NCI-H1092 treated with DMSO at 0.1 percent for 48 hours (cell line): Measurements from ENCODE around the gene JADE3.

ENCODE experiments used
- DNase-seq: peaks from one replicate; lab custom pipeline; 2025; lab: John Stamatoyannopoulos, UW

Gene JADE3

DNA sequence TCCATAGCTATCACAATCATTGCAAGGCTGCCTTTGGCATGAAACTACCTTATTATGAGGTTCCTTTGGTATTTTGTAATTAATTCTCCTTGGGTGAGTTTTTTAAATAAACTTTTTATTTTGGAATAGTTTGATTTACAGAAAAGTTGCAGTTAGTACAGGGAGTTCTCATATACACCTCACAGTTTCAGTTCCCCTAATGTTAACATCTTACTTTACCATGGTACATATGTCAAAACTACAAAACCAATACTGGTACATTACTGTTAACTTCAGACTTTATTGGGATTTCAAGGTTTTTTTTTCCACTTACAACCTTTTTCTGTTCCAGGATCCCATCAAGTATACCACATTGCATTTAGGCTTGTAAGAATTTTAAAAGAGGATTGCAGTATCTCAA lies 114.0 kb downstream of the JADE3 start:
- DNase-seq, result no peak

DNA sequence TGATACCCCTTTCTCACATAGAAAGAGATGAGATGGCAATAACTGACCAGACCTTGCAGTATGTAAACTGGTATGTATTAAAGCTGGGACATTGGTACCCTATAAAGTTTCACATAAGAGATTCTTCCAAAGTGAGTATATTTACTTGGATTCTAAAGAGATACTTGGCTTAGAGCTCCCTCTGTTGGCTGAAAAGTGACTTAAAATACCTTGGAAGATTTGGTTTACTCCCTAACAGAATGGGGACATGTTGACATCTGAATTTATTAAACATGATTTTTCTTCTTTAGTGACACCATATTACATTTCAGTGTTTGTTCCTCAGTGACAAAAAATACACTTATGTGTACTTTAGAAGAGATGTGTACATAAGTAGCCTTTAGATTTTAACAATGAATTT lies 118.1 kb downstream of the JADE3 start:
- peak; percentile 57 for DNase-seq

DNA sequence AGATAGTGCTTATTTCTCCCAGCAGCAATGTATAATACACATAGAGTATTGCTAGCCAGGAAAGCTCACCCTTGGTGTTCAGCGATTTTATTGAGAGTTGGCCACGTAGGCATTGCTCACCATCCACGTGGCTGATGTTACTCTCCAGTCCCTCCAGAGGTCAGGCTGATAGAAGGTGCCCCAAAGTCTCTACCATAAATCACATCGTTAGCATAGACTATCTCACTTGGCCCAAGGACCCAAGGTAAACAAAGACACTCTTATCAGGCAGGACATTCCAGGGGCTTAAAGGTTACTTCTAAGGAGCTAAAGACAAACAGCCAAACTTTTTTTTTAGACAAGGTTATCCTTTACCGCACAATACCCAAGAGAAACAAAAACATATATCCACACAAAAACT lies 135.8 kb downstream of the JADE3 start:
- DNase-seq, result no peak

DNA sequence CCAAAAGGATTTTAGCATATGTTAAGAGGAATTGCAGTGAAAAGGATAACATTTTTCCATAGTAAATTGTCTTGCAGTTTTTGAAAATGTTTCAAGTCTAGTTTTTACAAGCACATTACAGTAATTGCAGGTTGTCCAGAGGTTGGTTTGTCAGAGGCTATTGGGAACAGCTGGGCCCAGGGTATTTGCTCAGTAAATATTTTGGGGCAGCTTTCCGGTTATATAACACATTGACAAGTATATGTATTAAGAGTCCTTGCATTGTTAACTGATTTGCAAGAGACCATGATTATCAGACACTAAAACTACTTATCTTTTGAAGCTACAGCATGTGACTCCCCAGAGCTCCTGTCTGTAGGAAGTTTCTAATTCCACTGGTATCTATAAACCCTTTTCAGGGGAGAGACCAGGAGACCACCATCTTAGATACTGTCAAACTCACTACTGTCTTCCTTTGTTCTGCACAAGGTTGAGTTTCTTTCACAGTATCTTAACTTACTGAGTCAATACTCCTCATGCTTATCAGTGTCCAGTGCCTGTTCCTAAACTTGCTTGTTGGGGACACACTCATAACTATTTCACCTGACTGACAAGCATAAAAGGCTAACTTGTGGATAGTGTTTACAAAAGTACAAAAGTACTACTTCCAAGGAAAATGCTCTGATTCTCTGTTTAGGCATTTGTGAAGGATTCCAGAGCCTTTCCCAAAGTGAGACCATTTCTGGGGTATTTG lies 147.1 kb downstream of the JADE3 start:
- no peak for DNase-seq

DNA sequence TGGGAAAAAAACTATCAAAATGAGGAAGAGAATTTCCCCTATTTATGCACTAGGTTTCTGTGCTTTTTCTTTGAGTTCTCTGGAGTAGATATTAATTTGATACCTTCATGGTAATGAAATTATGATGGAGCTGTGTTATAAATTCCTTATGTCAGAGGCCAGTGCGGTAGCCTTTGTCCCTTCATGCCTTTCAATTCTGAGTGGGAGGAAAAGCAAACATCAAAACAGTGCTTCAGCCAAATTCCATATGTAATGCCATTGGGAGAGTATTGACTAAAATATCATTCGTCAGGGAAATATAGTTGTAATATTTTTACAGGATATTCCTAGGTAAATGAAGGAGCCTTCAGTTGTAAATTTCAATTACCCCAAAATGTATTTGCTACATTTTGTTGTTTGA lies 148.5 kb downstream of the JADE3 start:
- no peak for DNase-seq

DNA sequence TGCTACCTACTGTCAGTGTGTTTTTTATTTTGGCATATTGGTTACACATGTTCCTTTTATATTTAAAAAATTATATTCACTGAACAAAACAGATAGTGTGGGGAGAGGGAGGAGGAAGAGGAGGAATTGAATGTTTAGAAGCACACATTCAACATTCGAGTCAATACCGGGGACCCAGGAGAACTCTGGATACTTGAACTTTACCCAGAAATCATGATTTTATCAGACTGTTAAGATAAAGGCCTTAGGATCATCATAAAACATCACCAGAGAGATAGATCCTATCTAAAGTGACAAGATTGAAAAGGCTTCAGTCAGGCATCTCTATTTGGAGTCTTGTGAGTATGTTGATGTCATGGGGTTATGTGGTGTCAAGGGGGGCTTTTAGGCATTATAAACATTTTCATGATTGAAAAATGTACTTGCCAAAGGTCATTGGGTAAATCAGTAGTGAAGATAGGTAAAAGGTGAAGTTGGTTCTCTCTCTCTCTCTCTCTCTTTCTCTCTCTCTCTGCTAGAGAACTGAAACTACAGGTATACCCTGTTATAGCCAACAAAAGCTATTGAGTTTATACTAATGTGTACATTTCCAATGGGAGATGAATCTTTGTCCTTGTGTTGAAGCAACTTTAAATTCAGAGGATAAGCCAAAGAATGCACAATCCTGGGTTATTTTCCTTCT lies 149.2 kb downstream of the JADE3 start:
- no peak for DNase-seq

DNA sequence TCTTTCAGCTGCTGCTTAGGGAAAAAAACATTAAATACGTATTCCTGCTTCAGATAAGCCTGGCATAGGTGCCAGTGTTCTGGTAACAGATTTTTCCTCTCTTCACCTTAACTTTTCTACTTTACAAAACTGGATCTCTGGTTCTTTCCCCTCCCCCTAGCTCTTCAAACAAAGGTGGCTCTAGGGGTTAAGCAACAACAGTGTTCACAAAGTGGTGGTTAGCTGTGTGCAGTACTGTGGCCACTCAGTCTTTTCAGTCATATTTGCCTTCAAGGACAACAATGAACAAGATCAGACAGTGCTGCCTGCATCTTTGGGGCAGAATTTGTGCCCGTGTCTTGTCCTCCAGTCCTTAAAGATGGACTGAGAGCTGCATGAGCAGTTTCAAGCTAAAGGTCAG lies 151.0 kb downstream of the JADE3 start:
- no peak for DNase-seq

DNA sequence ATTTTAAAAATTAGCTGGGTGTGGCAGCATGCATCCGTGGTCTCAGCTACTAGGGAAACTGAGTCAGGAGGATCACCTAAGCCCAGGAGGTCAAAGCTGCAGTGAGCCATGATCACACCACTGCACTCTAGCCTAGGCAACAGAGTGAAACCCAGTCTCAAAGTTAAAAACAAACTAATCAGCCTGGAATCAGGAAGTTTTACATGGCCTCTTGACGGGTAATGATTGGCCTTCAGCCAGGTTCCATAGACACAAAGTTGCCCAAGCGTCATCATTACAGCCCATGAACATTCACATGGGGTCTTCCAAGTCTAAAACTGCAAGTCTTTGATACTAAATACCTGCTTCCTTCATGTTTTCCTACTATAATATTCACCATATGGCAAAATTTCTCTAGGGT lies 156.0 kb downstream of the JADE3 start:
- DNase-seq, result no peak

DNA sequence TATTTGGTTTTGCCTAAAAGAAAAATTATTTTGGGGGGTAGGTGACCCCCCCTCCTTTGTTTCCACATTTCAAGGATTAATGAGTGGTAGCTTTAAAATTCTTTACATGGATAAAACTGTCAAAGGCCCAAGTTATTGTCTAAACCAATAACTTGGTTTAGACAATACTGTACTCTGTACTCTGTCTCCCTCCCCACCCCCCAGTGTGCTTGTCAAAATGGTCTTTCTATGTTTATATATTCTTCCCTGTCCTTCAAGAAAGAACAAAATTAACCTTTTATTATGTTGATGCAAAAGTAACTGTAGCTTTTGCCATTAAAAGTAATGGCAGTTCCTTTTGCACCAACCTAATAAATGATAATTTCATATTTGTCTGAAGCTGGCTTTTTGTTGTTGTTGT lies 156.5 kb downstream of the JADE3 start:
- no peak for DNase-seq

DNA sequence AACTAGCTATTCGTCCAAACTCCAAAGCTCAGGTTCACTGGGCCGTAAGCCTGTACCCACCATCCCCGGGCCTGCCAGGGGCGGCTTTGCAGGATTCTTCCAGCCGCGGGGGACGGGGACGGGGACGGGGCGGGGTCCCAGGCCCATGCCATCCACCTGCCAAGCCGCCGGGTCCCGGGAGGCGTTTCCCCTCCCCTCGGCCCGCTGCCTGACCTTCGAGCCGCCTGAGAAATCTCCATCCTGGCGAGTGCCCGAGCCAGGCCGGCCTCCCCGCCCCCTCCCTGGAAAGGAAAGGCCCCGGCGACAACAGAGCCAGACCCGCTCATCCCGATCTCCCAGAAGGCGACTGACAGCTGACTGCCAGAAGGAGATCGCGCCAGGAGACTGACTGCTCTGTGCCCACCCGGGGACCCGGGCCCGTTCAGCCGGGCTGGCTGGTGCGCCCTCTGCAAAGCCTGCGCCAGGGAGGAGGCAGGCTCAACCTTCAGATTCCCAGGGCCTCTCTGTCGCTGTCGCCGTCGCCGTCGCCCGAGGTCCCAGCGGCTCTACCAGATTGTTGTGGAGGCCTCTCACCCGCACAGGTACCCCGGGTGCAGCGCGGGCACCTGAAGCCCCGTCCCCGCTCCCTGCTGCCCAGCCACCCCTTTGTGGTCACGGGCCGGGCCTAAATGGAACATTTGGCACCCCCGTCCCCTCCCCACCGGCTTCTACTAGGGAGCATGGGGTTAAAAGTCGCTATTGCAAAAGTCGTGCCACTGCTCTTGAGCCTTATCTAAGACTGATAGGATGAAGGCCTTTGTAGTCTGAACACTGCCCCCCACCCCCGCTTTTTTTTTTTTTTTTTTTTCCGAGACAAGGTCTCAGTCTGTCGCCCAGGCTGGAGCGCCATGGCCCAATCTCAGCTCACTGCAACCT lies 166.2 kb downstream of the JADE3 start, which contains the start of gene RGN:
TSS of gene RGN (plus strand) at position 315 of the 915 bp plus-strand sequence. CDS start 2,702 bp downstream, outside the sequence.
- DNase-seq, result no peak

DNA sequence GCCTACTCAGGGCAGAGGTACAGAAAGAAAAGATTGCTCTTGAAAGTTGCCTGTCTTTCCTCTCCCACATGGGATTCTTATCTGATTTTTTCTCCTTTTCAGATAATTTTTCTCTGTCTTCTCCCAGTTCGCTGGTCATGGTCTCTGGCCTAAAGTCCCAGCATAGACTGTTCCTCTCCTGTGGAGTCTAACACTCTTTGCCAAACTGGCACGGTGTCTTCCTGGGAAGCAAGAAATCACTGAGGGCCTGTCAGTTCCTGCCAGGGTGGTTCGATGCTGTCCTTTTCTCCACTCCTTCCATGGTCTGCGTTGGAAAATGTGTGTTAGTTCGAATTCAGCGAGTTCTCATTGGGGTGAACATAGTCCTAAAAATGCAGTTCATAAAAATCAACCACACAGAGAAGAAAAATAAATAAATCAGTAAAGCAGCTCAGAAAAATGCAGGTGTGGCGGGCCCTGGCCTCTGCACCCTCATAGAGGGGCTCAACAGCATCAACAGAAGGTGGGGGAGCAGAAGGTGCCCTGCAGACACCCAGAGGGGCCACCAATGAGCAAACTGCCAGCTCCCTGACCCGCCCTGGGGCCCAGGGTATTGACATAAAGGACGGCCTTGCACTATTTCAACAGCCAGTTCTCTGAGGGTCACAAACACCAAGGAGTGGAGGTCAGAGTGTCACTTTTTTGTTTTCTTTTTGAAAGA lies 168.1 kb downstream of the JADE3 start:
- DNase-seq, result no peak

DNA sequence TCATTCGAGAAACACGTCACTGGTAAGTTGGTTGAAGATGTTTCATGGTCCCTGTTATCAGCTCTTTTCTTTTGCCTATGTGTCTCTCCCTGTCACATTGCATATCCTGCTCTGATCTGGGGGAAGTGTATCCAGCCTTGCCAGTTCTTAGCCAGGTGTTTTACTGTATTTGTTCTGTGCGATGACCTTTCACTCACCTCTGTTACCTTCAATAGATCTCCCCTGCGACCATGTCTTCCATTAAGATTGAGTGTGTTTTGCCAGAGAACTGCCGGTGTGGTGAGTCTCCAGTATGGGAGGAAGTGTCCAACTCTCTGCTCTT lies 168.7 kb downstream of the JADE3 start:
- no peak for DNase-seq

DNA sequence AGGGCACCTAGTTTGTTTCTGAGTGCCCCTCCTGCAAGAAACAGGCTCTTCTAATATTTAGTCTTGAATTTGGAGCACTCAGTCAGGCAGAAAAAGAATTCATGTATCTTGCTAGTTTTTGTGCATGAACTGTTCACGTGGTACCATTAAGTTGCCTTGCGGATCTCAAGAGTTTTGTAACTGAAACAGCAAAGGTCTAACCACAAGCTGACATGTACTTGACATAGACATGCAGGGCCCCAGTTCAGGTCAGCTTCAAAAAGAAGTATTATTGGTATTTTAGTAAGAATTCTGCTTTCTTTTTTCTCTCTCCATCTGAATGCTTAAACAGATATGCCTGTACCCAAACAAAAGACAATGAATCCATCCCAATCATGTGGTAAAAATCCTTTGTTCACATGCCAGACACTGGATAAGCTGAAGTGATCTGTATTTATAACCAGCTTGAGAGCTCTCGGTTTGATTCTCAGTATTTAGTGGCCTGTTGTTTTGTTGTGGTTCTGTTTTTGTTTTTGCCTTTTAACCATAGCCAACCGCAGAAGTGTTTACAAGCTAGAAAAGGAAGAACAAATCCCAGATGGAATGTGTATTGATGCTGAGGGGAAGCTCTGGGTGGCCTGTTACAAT lies 179.0 kb downstream of the JADE3 start:
- no peak for DNase-seq

DNA sequence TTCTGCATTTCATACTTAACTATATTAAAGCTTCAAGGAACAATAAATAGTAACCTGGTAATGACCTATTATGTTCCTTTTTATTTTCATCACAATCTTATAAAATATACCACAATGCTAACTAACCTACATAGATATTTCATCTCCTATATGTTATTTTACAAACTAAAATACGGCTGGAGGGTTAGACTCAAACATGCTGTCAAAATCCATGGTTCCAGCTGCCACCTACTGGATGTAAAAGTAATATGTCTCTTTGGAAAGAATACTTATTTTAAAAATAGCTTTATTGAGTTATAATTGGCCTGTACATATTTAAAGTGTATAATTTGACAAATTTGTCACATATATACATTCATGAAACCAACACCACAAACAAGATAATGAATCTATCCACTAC lies 181.0 kb downstream of the JADE3 start:
- DNase-seq, result peak; percentile 35

DNA sequence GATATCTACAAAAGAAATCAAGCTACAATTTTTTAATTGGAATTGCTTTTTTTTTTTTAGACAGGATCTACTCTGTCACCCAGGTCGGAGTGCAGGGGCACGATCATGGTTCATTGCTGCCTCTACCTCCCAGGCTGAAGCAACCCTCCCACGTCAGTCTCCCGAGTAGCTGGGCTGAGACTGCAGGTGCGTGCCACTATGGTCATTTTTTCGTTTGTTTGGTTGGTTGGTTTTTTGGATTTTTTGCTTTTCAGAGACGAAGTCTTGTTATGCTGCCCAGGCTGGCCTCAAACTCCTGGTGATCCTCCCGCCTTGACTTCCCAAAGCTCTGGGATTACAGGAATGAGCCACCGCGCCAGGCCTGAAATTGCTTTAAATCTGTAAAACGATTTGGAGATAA lies 181.6 kb downstream of the JADE3 start:
- DNase-seq, result no peak

DNA sequence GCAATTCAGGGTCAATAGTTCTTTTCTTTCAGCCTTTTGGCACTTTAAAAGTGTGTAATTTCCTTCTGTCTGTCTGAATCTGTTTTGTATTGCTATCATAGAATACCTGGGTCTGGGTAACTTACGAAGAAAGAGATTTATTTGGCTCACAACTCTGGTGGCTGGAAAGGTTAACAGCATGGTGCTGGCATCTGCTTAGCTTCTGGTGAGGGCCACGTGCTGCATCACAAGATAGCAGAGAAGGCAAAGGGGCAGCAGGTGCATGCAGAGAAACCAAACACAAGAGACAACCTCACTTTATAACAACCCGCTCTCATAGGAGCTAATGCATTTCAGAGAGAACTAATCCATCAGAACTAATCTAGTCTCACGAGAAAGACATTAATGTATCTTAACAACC lies 184.8 kb downstream of the JADE3 start:
- DNase-seq, result no peak

DNA sequence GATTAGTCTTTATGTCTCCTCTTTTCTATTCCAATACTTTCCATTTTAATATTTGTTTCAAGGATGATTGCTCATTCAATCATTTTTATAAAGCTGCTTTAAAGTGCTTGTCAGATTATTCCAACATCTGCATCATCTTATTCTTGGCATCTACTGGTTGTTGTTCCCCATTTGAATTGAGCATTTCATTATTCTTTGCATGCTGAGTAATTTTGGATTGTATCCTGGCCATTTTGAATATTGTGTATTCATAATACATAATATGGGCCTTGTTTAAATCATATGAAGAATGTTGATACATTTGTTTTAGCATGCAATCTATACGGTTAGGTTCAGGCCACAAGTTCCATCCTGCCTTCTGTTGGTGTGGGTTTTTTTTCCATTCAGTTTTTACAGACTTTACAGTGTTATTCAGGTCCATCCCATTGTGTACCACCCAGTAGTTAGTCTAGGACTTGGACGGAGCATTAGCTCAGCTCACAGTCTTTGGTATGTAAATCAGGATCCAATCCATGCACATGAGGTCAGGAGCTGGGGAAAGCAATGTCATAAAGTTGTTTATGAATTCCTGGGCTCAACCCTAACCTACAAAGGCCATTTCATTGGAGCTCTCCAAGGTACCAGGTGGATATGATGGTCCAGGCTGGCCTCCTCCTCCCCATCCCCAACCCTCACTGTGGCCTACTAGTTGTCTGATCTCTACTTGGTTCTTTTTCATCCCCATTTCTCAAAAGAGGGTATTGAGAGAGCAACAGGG lies 186.3 kb downstream of the JADE3 start:
- no peak for DNase-seq

DNA sequence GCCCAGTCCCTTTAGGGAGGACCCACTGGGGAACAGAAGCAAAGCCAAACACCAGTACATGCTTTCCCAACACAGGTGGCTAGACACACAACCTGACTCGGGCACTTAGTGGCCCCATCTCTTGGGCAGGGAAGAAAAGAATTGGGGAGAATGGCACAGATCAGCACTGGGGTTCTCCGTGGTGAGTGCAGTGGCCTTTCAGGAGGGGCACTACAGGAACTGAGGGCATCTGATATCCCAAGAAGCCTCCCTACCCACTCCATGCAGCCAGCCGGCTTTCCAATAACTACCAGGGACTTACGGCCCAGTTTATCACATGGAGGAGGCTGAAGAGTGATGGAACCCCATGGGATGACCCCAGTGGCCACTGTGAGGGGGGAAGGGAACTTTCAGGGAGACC lies 189.0 kb downstream of the JADE3 start:
- DNase-seq, result no peak
